ENCODE results near the gene ACACA.

Gene ACACA

DNA sequence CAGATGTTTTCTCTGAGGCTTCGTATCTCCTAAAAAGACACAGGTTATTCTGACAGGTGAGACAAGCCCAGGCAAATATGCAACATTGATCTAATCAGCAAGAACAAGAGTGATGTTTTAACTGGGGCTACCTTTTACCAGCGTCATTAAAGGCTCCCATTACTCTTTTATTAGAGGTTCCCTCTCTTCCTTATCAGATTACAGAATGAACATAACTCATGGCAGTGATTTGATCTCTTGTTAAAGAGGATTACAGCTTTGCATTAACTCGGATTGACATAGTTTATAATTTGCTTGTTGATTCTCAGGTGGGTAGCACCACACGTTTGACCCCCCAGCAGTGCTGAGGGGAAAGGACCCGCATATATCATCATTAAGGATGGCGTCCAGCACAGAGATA lies 367.4 kb downstream of the ACACA start:
- DNase-seq (ENCODE audit: low read depth, low spot score): no peak
- TF ChIP-seq, protein P1, sequence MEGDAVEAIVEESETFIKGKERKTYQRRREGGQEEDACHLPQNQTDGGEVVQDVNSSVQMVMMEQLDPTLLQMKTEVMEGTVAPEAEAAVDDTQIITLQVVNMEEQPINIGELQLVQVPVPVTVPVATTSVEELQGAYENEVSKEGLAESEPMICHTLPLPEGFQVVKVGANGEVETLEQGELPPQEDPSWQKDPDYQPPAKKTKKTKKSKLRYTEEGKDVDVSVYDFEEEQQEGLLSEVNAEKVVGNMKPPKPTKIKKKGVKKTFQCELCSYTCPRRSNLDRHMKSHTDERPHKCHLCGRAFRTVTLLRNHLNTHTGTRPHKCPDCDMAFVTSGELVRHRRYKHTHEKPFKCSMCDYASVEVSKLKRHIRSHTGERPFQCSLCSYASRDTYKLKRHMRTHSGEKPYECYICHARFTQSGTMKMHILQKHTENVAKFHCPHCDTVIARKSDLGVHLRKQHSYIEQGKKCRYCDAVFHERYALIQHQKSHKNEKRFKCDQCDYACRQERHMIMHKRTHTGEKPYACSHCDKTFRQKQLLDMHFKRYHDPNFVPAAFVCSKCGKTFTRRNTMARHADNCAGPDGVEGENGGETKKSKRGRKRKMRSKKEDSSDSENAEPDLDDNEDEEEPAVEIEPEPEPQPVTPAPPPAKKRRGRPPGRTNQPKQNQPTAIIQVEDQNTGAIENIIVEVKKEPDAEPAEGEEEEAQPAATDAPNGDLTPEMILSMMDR (IDR thresholded peaks at IDR 0.05; ENCODE audit: low read depth, low read length): no peak
- H3K4me3 ChIP-seq (ENCODE audit: low read depth, low read length): no peak overlapping the region
- in situ Hi-C loops (cut with HindIII; ENCODE audit: low sequenced_read_pairs): no loop called here

GRCh38 chr17:37037590-37038155 lies 369.0 kb downstream of the ACACA start:
- in situ Hi-C loops (cut with HindIII; ENCODE audit: low sequenced_read_pairs): no loop called here
- no peak for DNase-seq (ENCODE audit: low read depth, low spot score)
- TF ChIP-seq, protein P1 (IDR thresholded peaks at IDR 0.05; ENCODE audit: low read depth, low read length): no peak
- no peak overlapping the region for H3K4me3 ChIP-seq (ENCODE audit: low read depth, low read length)

All from astrocyte of the spinal cord (primary cell).